Tibial nerve (tissue), 3 donors: ENCODE measurements around the gene BRK1.

Experiments
- EP300 ChIP-seq, 2 donors: sonication (generic); formaldehyde crosslinking; IDR thresholded peaks; one replicate each; pipeline ENCODE4 v1.6.1; 2017; ENCODE audit warnings: antibody characterized with exemption in 2 of 2, mild to moderate bottlenecking in 1 of 2
- POLR2A ChIP-seq, 2 donors: fragments of 450-650 bp; IDR thresholded peaks; one replicate each; pipeline ENCODE4 v1.6.1; 2017; ENCODE audit warnings: antibody characterized with exemption in 2 of 2, mild to moderate bottlenecking in 2 of 2, moderate library complexity in 2 of 2

GRCh38 chr3:10093678-10094077 is 21.8 kb upstream of the BRK1 start:
- TF ChIP-seq POLR2A (IDR thresholded peaks at IDR 0.05) = no peak
- no peak for TF ChIP-seq EP300 (IDR thresholded peaks at IDR 0.05)
